GM12892 (cell line): ENCODE measurements around the gene PRSS57.

ENCODE experiments used
- POLR2AphosphoS5 ChIP-seq: IDR thresholded peaks from 2 replicates; pipeline ENCODE4 v1.6.1; 2011; ENCODE audit warnings: low read depth, low read length, control low read depth
- TAF1 ChIP-seq: IDR thresholded peaks from 2 replicates; pipeline ENCODE4 v1.6.1; 2011; ENCODE audit warnings: low read depth, mild to moderate bottlenecking, control low read depth, low read length, borderline replicate concordance

DNA sequence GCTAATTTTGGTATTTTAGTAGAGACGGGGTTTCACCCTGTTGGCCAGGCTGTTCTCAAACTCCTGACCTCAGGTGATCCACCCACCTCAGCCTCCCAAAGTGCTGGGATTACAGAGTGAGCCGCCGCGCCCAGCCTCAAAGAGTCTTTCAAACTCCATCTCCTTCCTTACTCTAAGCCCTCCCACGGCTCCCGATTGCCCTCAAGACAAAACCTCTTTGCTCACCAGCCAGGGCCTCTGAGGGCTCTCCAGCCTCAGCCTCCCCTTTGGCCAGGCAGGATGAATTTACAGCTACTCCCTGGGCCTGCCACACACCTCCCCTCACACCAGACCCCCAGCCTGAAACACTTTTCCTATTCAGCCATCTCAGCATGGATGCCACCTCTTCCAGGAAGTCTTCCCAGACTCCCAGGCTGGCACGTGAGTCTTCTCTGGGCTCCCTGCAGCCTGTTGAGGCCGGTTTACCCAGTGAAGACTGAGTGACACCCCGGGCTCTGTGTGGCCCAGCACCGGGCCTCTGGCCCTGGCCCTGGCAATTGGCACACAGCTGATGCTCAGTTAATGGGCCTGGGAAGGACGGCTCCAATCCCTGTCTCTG is 7.6 kb downstream of the PRSS57 start:
- TF ChIP-seq TAF1 (no peak), POLR2AphosphoS5 (no peak)
